Measurements from ENCODE around the gene LMBR1.

The LMBR1 gene

DNA sequence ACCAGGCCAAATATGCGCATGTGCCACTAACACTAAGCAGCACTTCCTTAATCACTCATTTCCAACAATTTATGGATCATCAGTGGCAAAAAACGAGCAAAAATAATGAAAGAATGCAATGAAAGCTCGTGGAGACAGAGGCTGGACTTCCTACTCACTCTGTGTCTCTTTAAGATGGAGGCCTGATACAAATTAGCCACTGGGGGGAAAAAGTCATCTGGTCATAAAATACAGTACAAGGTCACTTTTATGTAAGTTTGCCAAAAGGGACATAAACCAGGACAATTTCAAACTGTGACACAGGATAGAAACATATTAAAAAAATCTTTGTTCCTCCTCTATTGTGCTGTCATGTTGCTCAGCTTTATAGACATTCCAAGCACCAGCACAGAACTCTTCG, 101.7 kb downstream of the LMBR1 start:
- DNase-seq: no peak

DNA sequence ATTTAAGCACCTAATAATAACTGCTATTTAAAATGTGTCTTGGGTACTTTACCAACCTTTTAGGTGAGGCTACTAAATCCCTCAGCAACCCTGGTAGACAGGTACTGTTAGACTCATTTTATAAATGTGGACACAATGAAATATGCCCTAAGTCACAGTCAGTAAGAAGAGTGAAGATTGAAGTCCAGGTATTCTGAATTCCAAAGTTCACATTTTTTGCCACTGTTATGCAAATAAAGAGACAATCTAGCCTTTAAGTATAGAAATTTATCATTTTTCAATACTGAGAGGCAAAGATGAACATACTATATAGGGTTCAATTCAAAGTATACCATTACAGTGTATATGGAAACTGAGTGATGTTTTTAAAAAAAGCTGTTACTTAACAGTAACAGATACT, 102.7 kb downstream of the LMBR1 start:
- DNase-seq: no peak

- DNase-seq: no peak
These were observed 106.9 kb downstream of the LMBR1 start for GRCh38 chr7:156785998-156786543.

DNA sequence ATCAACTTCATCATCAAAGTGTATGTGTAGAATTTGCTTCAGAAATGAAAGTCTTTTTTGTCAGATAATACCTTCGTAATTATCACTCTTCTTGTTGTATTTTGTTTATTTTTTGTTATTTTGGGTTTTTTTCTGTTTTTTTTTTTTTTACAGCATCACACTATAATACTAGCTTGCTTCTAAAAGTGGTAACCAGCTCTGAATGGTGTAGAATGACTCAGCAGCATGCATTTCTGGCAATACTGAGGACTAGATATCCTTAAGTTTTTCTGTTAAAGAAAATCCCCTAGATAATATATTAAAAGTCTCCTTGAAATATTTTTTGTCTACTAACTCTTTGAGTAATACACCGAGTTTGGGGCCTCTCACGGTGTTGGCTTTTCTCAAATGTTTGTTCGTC, 109.1 kb downstream of the LMBR1 start:
- no peak for DNase-seq

DNA sequence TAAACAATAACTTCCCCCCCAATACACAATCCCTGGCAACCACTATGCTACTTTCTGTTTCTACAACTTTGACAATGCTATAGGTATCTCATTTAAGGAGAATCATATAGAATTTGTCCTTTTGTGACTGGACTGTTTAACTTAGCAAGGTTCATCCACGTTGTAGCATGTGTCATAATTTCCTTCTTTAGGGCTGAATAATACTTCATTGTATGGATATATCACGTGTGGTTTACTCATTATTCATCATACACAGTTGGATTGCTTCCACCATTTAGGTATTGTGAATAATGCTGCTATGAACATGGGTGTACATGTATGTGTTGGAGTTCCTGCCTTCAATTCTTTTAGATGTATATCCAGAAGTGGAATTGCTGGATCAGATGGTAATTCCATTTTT, 111.0 kb downstream of the LMBR1 start:
- no peak for DNase-seq

- peak; percentile 60 for DNase-seq
These were observed 112.1 kb downstream of the LMBR1 start for GRCh38 chr7:156780724-156781455.

GRCh38 chr7:156778668-156779067, 114.3 kb downstream of the LMBR1 start:
- DNase-seq: no peak

DNA sequence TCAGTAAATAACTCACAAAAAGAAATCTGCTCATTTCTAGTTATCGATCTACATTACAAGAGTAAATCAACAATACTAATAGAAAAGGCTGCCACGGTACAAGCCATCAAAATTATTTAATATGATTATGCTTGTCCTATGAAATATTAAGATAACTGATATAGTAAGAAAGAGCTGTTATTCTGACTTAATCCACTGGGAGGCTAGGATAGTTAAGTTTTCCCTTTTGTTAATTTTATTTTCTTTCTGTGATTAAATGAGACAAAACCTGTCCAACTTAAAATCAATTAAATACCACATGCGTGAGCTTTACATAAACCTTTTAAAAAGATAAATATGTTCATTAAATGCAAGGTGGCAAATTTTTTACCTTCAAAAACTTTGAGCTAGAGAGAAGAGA, 114.8 kb downstream of the LMBR1 start:
- DNase-seq: no peak

DNA sequence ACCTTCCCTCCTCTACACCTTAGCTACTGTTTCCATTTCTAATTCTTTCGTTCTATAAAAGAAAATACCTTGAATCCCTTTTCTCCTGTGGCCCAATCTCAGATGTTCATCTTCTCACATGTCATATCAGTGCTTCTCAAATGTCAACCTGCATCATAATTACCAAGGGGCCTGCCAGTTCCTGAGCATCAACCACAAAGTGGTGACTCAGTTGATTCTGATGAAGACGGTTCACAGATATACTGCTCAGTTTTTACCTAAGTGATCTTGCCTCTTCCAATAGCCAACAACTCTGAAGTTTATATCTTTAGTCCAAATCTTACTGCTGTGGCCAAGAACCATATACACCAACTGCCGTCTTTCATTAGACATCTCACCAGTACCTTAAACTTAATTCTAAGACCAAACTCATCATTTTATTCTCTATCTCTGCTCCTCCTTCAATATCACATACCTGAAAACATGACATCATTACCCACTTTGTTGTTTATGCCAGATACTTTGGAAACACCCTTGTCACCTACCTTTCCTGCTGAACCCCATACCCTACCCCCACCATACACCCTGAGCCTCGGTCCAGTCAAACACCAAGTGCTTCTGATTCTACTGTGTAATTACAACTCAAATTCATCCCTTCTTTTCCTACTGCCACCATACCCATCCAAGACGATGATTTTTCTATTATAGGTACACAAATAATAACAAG, 115.5 kb downstream of the LMBR1 start:
- no peak for DNase-seq

- DNase-seq: no peak
These were observed 116.5 kb downstream of the LMBR1 start for GRCh38 chr7:156776527-156776926.

DNA sequence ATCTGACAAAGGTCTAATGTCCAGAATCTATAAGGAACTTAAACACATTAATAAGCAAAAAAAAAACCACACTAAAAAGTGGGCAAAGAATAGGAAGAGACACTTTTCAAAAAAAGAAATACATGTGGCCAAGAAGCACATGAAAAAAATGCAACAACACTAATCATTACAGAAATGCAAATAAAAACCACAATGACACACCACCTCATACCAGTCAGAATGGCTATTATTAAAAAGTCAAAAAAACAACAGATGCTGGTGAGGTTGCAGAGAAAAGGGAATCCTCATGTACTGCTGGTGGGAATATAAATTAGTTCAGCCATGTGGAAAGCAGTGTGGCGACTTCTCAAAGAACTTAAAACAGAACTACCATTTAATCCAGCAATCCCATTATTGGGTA, 119.0 kb downstream of the LMBR1 start:
- no peak for DNase-seq

GRCh38 chr7:156772725-156773124, 120.3 kb downstream of the LMBR1 start:
- DNase-seq: no peak

DNA sequence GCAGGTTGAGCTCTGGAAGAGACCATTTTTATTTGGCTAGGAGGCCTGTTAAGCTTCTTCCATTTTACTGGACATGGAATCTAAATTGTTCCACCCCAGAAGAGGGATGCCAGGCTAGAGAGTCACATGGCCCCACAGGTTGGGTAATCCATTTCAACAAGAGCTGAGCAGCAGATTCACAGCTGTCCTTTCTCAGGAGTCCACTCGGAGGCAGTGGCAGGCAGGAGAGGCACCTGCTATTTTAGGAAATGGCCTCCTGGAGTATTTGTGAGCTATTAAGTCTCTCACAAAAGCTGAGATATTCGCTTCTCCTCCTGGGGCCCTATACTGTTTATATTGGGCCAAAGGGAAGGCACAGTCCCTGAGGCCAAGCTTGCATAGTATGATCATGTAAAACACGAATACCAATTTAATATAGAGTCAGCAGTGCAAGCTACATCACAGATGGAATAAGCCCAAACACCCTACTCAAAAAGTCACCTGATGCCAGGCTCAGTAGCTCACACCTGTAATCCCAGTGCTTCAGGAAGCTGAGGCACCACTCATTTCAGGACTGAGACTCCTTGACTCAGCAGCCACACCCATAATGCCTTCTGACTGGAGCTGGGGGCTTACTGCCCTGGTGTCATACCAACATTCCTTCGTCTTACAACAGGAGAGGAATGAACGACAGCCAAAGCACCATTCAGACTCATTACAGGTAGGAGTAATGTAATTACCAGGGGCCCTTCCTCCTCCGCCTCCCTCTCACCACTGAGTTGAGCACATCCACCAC, 124.1 kb downstream of the LMBR1 start:
- no peak for DNase-seq

DNA sequence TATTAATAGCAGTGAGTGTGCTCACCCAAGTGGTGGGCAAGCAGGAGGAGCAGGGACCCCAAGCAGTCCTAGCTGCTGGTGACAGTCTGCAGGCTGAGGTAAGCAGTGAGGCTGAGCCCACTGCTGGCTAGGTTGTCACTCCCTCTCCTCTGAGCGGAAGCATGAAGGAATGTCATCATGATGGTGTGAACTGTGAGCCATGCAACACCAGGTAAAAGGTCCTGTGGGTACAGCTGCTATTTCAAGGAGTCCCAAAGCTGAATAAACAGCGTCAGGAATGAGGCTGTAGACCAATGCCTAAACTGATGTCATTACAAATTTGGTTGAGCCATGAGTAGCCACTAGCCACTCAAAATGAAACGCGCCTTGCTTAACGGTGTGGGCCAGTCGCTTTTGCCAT, 126.3 kb downstream of the LMBR1 start:
- DNase-seq: no peak

DNA sequence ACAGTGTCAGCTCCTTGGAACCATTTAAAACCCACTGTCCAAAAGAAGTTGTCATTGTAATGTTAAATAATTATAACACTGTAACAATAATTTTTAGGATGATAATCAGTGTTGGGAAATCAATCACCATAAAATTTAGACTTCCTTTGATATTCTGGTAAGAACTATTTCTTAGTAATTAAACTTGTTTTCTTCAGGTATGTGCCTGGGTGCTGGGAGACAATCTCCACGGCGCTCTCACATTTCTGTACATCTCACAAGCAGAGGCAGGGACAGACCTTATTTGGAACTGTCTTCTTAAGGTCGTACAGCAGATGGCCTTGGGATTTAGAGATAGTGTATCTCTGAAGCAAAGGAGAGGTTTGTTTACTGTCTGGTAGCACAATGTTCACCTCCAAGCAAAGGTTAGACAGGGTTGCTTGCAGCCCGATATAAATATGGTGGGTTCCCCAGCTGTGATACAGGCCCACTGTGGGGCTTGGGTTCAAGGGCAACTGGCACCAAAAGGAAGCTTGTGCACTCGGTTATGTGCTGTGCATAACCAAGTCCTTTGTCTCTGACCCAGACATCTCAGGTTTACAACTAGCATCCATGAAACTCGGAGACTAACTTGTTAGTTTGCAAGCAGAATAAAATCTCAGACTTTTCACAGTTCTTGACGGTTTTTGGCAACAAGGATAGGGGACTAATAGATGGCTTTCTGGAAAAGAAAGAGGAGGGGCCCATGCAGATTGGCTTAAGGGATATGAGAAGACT, 126.9 kb downstream of the LMBR1 start:
- DNase-seq: no peak

- DNase-seq: no peak
These were observed 128.2 kb downstream of the LMBR1 start for GRCh38 chr7:156764766-156765165.

- no peak for DNase-seq
These were observed 128.8 kb downstream of the LMBR1 start for GRCh38 chr7:156764016-156764669.

DNA sequence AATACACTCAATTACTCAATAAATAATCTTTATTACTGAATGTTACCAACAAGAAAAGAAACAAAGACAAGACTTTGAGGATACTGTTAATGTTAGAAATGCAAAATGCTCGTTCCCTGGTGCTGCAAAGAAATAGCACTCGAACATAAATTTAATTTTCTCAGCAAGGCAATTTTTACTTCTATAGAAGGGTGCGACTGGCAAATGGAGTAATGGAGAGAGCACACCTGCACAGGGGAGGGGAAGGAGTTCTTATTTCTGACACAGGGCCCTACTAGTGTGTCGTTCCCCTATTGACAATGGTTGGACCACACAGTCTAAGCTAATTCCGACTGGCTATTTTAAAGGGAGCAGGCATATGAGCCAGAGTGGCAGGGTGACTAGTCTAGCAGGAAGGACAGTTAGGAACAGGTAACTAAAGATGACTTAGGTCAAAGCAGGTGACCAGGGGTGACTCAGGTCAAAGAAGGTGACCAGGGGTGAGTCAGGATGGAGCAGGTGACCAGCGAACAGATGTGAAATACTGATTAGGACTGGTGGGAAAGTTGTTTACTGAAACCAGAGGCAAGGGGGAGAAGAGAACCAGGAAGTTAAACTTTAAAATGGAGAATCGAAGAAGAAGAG, 133.3 kb downstream of the LMBR1 start:
- DNase-seq: no peak

DNA sequence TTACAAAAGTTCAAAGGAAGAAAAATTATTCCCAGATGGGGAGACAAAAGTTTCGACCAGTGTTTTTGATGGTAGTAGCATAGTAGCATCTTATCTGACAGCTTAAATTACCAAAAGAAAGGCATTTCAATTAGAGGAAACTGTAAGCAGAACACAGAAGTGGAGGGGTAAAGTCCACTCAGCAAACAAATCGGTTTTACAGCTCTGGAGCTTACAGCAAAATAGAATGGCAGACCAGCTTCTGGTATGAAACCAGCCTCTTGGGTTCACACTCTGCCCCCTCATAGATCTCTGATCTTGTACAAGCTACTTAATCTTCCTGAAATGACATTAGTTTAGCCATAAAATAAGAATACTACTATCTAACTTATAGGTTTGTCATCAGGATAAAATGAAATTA, 133.8 kb downstream of the LMBR1 start:
- no peak for DNase-seq

- no peak for DNase-seq
These were observed 138.8 kb downstream of the LMBR1 start for GRCh38 chr7:156754201-156754600.

DNA sequence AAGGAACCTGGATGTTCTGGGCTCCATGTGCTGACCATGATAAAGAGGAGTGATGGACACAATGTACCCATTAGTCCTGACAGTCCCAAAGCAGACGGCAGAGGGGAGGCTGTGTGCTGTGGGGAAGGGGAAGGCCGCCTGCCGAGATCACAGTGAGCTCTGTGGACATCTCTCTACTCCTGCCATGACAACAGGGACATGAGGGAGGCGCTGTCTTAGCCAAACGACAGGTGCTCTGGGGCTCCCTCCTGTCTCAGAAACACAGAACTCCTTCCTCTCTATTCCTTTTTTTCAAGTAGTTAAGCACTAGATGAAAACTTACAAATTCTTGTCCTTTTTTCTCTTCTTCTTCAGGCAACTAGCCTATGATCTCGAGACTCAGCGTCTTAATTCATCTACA, 139.4 kb downstream of the LMBR1 start:
- DNase-seq: no peak

DNA sequence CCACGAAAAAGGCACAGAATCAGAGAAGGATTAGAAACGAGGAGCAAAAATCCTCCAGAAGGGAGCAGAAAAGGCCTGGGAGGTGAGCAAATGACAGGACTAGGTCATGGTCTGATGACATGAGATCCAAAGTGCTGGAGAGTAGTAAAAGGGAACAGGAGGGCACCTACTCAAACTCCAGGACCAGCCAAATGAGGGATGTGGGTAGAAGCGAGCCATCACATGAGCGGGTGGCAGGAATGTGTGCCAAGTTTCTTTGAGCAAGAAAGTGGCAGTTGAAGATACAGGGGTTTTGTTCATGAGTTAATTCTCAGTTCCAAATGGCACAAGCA, 139.8 kb downstream of the LMBR1 start:
- DNase-seq: no peak

All from SIG-M5 (cell line).